ENCODE measurements around the gene NES.

DNA sequence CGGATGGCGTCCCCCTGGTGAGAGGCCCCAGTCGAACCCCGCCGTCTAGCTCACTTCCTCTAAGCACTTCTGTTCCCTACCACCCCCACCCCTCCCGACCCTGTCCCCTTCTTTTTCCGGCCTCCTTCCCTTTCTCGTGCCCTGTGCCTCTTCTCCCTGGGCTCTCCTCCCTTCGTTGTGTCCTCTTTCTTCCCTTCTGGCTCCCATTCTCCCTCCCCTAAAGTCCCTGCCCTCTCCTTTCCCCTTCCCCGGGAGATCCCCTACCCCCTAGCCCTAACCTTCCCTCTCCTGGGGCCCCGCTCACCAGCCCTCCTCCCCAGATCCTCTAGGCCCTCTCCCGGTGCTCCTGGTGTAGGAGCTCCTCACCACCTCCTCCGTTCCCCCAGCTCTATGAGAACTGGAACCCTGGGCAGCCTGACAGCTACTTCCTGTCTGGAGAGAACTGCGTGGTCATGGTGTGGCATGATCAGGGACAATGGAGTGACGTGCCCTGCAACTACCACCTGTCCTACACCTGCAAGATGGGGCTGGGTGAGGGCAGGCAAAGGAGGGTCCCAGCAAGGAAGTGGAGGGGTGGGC lies 19.4 kb downstream of the NES start:
- TF ChIP-seq, protein P1, sequence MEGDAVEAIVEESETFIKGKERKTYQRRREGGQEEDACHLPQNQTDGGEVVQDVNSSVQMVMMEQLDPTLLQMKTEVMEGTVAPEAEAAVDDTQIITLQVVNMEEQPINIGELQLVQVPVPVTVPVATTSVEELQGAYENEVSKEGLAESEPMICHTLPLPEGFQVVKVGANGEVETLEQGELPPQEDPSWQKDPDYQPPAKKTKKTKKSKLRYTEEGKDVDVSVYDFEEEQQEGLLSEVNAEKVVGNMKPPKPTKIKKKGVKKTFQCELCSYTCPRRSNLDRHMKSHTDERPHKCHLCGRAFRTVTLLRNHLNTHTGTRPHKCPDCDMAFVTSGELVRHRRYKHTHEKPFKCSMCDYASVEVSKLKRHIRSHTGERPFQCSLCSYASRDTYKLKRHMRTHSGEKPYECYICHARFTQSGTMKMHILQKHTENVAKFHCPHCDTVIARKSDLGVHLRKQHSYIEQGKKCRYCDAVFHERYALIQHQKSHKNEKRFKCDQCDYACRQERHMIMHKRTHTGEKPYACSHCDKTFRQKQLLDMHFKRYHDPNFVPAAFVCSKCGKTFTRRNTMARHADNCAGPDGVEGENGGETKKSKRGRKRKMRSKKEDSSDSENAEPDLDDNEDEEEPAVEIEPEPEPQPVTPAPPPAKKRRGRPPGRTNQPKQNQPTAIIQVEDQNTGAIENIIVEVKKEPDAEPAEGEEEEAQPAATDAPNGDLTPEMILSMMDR (IDR thresholded peaks at IDR 0.05) = no peak; the same call in none of the 2 replicates
- TF ChIP-seq POLR2AphosphoS5 (IDR thresholded peaks at IDR 0.05; ENCODE audit: low read depth, low read length) (no peak), SIN3A (IDR thresholded peaks at IDR 0.05; ENCODE audit: borderline replicate concordance, insufficient read depth, low read depth, low read length) (no peak), TCF7L2 (IDR thresholded peaks at IDR 0.05; ENCODE audit: low read depth, low read length) (no peak)
